K562 (cell line): Measurements from ENCODE around the gene NACC1. TPM values are rescaled to one million over a fixed set of nuclear protein-coding genes. Genes with fewer than 3 reads are reported as not detected.

Experiments
- BRCA1 ChIP-seq, 2 experiments: fragments of 450-650 bp in 1 of 2; sonication (generic) in 1 of 2; formaldehyde crosslinking in 1 of 2; IDR thresholded peaks; 2 replicates each; pipeline versions ENCODE4 v1.5.0 to v1.6.1; 2017 to 2020; ENCODE audit warnings: mild to moderate bottlenecking in 1 of 2, missing genetic modification reagents in 1 of 2
- CBX5 ChIP-seq: IDR thresholded peaks from 2 replicates; pipeline ENCODE4 v1.6.1; 2014; ENCODE audit warnings: low read depth, borderline replicate concordance
- FUS ChIP-seq: fragments of 200-400 bp; formaldehyde crosslinking; optimal IDR thresholded peaks from 2 replicates; pipeline ENCODE3; 2017; ENCODE audit warnings: low read depth, low read length
- HMG20A ChIP-seq: fragments of 450-650 bp; formaldehyde crosslinking; conservative IDR thresholded peaks from 2 replicates; pipeline ENCODE4 v1.4.0; 2020; ENCODE audit warnings: mild to moderate bottlenecking, mixed read lengths
- HMGXB4 ChIP-seq: sonication (generic); formaldehyde crosslinking; IDR thresholded peaks from 2 replicates; pipeline ENCODE4 v1.8.1; 2023; ENCODE audit warnings: mild to moderate bottlenecking, missing genetic modification reagents
- HNRNPLL ChIP-seq: fragments of 200-400 bp; formaldehyde crosslinking; IDR thresholded peaks from 2 replicates; pipeline ENCODE4 v1.6.1; 2017; ENCODE audit warnings: low read length, low read depth, mild to moderate bottlenecking; ENCODE audit not compliant: poor library complexity, severe bottlenecking
- HOXB6 ChIP-seq: fragments of 250-450 bp; sonication (Bioruptor Pico); IDR thresholded peaks from 2 replicates; pipeline ENCODE4 v1.5.1; 2022; ENCODE audit warnings: mild to moderate bottlenecking, borderline replicate concordance
- NCOA4 ChIP-seq: fragments of 450-650 bp; IDR thresholded peaks from 2 replicates; pipeline ENCODE4 v1.6.1; 2018; ENCODE audit warnings: mild to moderate bottlenecking; ENCODE audit not compliant: partially characterized antibody
- NELFE ChIP-seq: IDR thresholded peaks from 2 replicates; pipeline ENCODE4 v1.6.1; 2011; ENCODE audit warnings: mild to moderate bottlenecking; ENCODE audit not compliant: insufficient read depth, insufficient read length
- NR2C2 ChIP-seq, 2 experiments: fragments of 200-800 bp in 1 of 2; sonication (Bioruptor generic) in 1 of 2; sonication (generic) in 1 of 2; formaldehyde crosslinking in 1 of 2; IDR thresholded peaks; 2 replicates each; pipeline versions ENCODE4 v1.6.1 to v1.8.0; 2016 to 2022; ENCODE audit warnings: mild to moderate bottlenecking in 1 of 2, missing compliant biosample characterization in 1 of 2, missing genetic modification characterization in 1 of 2, missing genetic modification reagents in 1 of 2
- POLR2A ChIP-seq: fragments of 450-650 bp; conservative IDR thresholded peaks from 2 replicates; pipeline ENCODE4 v1.6.1; 2016
- RNF2 ChIP-seq: sonication (generic); IDR thresholded peaks from 2 replicates; pipeline ENCODE4 v1.6.1; 2016
- SETDB1 ChIP-seq: IDR thresholded peaks from one replicate; pipeline ENCODE4 v1.6.1; 2012; ENCODE audit warnings: low read length, control low read depth, inconsistent platforms
- SMARCA5 ChIP-seq: fragments of 450-650 bp; IDR thresholded peaks from 2 replicates; pipeline ENCODE4 v1.6.1; 2016
- SNAPC5 ChIP-seq: fragments of 250-450 bp; sonication (Bioruptor Pico); IDR thresholded peaks from 2 replicates; pipeline ENCODE4 v1.8.0; 2021; ENCODE audit warnings: moderate library complexity, mild to moderate bottlenecking, inconsistent platforms
- STAG1 ChIP-seq: sonication (generic); formaldehyde crosslinking; IDR thresholded peaks from 2 replicates; pipeline ENCODE4 v1.5.0; 2020; ENCODE audit warnings: missing genetic modification reagents, borderline replicate concordance
- STAT5A ChIP-seq: IDR thresholded peaks from 2 replicates; pipeline ENCODE4 v1.6.1; 2012; ENCODE audit warnings: low read length, inconsistent platforms, borderline replicate concordance
- ZBTB43 ChIP-seq: sonication (generic); formaldehyde crosslinking; IDR thresholded peaks from 2 replicates; pipeline ENCODE4 v1.8.0; 2023; ENCODE audit warnings: mild to moderate bottlenecking, missing genetic modification reagents
- ZNF165 ChIP-seq: fragments of 250-450 bp; sonication (Bioruptor Pico); IDR thresholded peaks from 2 replicates; pipeline ENCODE4 v1.4.0; 2020; ENCODE audit warnings: borderline replicate concordance
- ZNF583 ChIP-seq: fragments of 250-450 bp; sonication (Bioruptor Pico); IDR thresholded peaks from 2 replicates; pipeline ENCODE4 v1.4.0; 2020
- ZNF780A ChIP-seq: fragments of 250-450 bp; sonication (Bioruptor Pico); IDR thresholded peaks from 2 replicates; pipeline ENCODE4 v1.5.0; 2021; ENCODE audit warnings: mild to moderate bottlenecking
- polyA plus RNA-seq, 8 experiments: library from polyadenylated mRNA; depleted of rRNA in 4 of 8; stranded (reverse) in 5 of 8; unstranded in 3 of 8; fragments of >200 nt; fragmentation: Nextera tagmentation in 2 of 8; fragmentation: Illumina TruSeq in 1 of 8; extraction: Ambion mirVana in 2 of 8; extraction: Trizol in 1 of 8; gene quantifications; 2 replicates each; pipeline versions ENCODE4 v1.2.1 to v1.2.3, GENCODE V29; 2011 to 2014; ENCODE audit warnings: inconsistent platforms in 1 of 8, missing spikeins in 1 of 8
- total RNA-seq, 7 experiments: library from RNA; depleted of rRNA in 6 of 7; stranded (reverse); fragments of >200 nt in 6 of 7; fragmentation: Illumina TruSeq in 2 of 7; extraction: Trizol in 2 of 7; gene quantifications; 2 replicates each; pipeline versions ENCODE4 v1.2.1 to v1.2.3, GENCODE V29; 2011 to 2021; ENCODE audit warnings: low replicate concordance in 1 of 7
- TF ChIP-seq, protein P1 (sequence below): IDR thresholded peaks from 2 replicates; pipeline ENCODE4 v1.6.1; 2016; ENCODE audit warnings: missing genetic modification characterization, missing compliant biosample characterization
- TF ChIP-seq, protein P2 (sequence below): fragments of 450-650 bp; conservative IDR thresholded peaks from 2 replicates; pipeline ENCODE4 v1.6.1; 2016; ENCODE audit warnings: missing genetic modification characterization, low read depth, mild to moderate bottlenecking, missing compliant biosample characterization, moderate library complexity

Gene NACC1
- total and polyA plus RNA-seq, 9 of the 15 experiments (the other 6 are each of a cell fraction or from before 2014, with no cell fraction given) = 0.04 to 96.6 (median 25.8) TPM

GRCh38 chr19:13116282-13117175 lies 1.5 kb upstream of the NACC1 start, which contains the start of gene TRMT1 (continued):
- TF ChIP-seq HMG20A (CRISPR knock-in tag) = no peak
- peak; percentile 70; the same call in 1 of the 2 replicates for TF ChIP-seq POLR2A
- TF ChIP-seq, protein P1, sequence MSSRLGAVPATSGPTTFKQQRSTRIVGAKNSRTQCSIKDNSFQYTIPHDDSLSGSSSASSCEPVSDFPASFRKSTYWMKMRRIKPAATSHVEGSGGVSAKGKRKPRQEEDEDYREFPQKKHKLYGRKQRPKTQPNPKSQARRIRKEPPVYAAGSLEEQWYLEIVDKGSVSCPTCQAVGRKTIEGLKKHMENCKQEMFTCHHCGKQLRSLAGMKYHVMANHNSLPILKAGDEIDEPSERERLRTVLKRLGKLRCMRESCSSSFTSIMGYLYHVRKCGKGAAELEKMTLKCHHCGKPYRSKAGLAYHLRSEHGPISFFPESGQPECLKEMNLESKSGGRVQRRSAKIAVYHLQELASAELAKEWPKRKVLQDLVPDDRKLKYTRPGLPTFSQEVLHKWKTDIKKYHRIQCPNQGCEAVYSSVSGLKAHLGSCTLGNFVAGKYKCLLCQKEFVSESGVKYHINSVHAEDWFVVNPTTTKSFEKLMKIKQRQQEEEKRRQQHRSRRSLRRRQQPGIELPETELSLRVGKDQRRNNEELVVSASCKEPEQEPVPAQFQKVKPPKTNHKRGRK = no peak
- no peak for TF ChIP-seq ZNF780A (CRISPR knock-in tag)
- no peak for TF ChIP-seq SETDB1
- TF ChIP-seq, protein P2, sequence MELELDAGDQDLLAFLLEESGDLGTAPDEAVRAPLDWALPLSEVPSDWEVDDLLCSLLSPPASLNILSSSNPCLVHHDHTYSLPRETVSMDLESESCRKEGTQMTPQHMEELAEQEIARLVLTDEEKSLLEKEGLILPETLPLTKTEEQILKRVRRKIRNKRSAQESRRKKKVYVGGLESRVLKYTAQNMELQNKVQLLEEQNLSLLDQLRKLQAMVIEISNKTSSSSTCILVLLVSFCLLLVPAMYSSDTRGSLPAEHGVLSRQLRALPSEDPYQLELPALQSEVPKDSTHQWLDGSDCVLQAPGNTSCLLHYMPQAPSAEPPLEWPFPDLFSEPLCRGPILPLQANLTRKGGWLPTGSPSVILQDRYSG (tag) = no peak
- no peak for TF ChIP-seq NR2C2 (CRISPR knock-in tag; IDR thresholded peaks at IDR 0.05)
- peak; percentile 55; the same call in 1 of the 2 replicates for TF ChIP-seq NR2C2 (tag; IDR thresholded peaks at IDR 0.05)
- no peak for TF ChIP-seq HMGXB4
- no peak for TF ChIP-seq FUS
- TF ChIP-seq CBX5 = 0 out of 2 replicates have a peak, but pooled peaks have one; percentile 8
- no peak for TF ChIP-seq NCOA4
- TF ChIP-seq ZNF165 (CRISPR knock-in tag) = no peak
- no peak for TF ChIP-seq HNRNPLL
- peak; percentile 44; the same call in 1 of the 2 replicates for TF ChIP-seq RNF2
- no peak for TF ChIP-seq HOXB6 (CRISPR knock-in tag)
- 0 out of 2 replicates have a peak, but pooled peaks have one; percentile 34 for TF ChIP-seq ZBTB43 (CRISPR knock-in tag)
- no peak for TF ChIP-seq BRCA1 (IDR thresholded peaks at IDR 0.05)
- TF ChIP-seq BRCA1 (CRISPR knock-in tag; IDR thresholded peaks at IDR 0.05) = no peak
- no peak for TF ChIP-seq NELFE
- no peak for TF ChIP-seq STAT5A
- no peak for TF ChIP-seq SNAPC5 (CRISPR knock-in tag)
- TF ChIP-seq SMARCA5 = peak; percentile 96
- TF ChIP-seq ZNF583 = no peak
- TF ChIP-seq STAG1 = no peak
